ENCODE measurements around the gene PDE4D. TPM values are rescaled to one million over a fixed set of nuclear protein-coding genes. Genes with fewer than 3 reads are reported as not detected.

The PDE4D gene
- total RNA-seq, 1 donor from 2014 or later = 6.8 TPM

DNA sequence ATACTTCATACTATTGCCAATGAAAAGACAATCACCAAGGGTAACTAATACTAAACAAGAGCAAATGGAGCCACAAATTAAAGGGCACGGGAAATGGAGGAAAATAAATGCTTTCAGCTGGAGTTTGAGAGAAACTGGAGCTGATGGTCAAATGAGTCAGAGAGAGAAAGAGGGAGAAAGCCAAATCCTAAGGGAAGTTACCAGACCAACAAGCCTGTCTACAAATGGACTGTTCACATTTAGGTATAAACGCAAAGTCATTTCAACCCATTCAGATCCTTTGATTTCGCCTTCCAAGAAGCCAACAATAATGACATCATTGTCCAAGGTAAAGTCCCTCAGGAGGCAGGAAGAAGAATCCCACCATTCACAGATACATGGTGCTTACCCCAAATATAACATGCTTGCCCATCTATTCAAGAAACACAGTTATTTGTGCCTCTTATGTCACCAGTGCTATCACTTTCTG lies 958.9 kb downstream of the PDE4D start:
- TF ChIP-seq, protein P1, sequence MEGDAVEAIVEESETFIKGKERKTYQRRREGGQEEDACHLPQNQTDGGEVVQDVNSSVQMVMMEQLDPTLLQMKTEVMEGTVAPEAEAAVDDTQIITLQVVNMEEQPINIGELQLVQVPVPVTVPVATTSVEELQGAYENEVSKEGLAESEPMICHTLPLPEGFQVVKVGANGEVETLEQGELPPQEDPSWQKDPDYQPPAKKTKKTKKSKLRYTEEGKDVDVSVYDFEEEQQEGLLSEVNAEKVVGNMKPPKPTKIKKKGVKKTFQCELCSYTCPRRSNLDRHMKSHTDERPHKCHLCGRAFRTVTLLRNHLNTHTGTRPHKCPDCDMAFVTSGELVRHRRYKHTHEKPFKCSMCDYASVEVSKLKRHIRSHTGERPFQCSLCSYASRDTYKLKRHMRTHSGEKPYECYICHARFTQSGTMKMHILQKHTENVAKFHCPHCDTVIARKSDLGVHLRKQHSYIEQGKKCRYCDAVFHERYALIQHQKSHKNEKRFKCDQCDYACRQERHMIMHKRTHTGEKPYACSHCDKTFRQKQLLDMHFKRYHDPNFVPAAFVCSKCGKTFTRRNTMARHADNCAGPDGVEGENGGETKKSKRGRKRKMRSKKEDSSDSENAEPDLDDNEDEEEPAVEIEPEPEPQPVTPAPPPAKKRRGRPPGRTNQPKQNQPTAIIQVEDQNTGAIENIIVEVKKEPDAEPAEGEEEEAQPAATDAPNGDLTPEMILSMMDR (IDR thresholded peaks at IDR 0.05; ENCODE audit: insufficient read depth, low read length, severe bottlenecking) = no peak
- H3K27me3 ChIP-seq (ENCODE audit: control insufficient read depth, insufficient read depth, low read length) = peaks cover 2% of the 10 kb centered on the region
- H3K36me3 ChIP-seq (ENCODE audit: control insufficient read depth, insufficient read depth, low read length) = no peaks in the 10 kb centered on the region
- DNase-seq (ENCODE audit: low read depth) = no peak
- no peak for FAIRE-seq
- no peak overlapping the region for H3K4me3 ChIP-seq (ENCODE audit: low read depth, low read length)

DNA sequence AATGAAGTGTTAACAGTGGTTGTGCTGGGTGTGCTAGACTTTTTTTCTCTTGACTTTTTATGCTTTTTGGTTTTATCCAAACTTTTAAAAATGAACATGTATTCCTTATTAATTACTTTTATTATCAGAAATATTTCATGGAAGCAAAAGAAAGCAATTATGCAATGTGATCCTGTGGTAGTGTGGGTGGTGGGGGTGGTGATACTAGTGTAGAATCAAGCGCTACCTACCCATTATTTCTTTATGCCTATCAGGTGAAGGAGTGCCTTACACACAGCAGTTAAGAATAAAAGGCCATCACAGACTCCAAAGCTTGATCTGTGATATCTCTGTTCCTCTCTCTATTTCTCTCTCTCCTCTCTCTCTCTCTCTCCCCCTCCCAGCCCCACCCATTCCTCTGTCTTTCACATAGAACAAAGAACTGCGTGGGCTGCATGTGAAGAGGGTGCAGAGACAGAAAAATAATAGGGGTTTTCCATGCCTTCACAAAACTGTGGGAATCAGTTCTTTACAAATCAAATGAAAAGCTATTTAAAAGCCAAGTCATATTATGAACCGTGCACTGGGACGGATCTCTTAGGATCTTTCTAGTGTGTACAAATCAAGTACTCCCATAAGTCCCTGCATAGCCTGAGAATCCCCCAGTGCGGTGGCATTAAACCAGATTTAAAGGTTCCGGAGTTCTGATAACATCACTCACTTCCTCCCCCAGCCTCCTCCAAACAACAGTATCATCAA lies 959.5 kb downstream of the PDE4D start:
- FAIRE-seq = no peak
- TF ChIP-seq, protein P1 (IDR thresholded peaks at IDR 0.05; ENCODE audit: insufficient read depth, low read length, severe bottlenecking) = no peak
- Histone ChIP-seq H3K36me3 (ENCODE audit: control insufficient read depth, insufficient read depth, low read length) (no peaks in the 10 kb centered on the region), H3K4me3 (ENCODE audit: low read depth, low read length) (no peak overlapping the region), H3K27me3 (ENCODE audit: control insufficient read depth, insufficient read depth, low read length) (peaks cover 2% of the 10 kb centered on the region)
- no peak for DNase-seq (ENCODE audit: low read depth)

DNA sequence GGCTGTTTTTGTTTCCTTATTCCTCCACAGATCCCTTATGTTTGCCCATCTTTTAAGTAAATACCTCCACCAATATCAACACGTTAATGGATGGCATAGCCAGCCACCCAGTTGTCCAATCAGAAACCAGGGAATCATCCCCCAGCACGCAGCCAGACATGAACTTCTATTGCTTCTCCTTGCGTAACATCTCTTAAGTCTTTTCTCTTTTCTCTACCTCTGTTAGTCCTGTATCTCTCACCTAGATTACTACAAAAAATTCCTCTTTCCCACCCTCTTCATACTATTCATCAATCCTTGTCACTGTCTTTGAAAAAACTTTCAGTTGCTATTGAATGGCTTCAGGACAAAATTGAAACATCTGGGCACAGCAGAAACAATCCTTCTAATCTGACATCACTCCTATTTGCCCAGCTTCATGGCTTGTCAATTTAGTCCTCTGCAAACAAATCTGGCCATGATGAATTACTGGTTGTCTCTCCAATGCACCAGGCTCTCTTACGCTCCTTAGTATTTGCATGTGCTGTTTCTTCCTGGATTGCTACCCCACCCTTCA lies 961.4 kb downstream of the PDE4D start:
- TF ChIP-seq, protein P1 (IDR thresholded peaks at IDR 0.05; ENCODE audit: insufficient read depth, low read length, severe bottlenecking) = no peak
- Histone ChIP-seq H3K36me3 (ENCODE audit: control insufficient read depth, insufficient read depth, low read length) (no peaks in the 10 kb centered on the region), H3K27me3 (ENCODE audit: control insufficient read depth, insufficient read depth, low read length) (peaks cover 4% of the 10 kb centered on the region), H3K4me3 (ENCODE audit: low read depth, low read length) (no peak overlapping the region)
- FAIRE-seq (no peak), DNase-seq (ENCODE audit: low read depth) (no peak)

DNA sequence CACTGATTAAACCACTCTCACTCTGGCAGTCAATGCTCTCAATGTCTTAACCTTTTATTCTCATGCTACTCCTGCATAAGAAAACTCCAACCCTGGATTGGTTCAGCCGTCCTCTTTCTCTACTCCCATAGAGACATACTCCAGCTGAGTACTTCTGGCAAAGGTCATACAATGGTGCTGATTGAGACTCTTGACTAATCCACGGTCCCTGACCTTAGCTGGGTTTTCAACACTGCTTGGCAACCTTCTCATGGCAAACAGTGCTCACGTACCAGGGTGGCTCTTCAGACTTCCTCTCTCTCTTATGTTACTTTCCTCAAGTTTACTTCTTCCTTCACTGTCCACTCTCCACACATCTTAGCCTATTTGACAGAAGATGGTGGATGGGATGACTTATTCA lies 963.0 kb downstream of the PDE4D start:
- FAIRE-seq (no peak), DNase-seq (ENCODE audit: low read depth) (no peak)
- no peaks in the 10 kb centered on the region for H3K36me3 ChIP-seq (ENCODE audit: control insufficient read depth, insufficient read depth, low read length)
- no peak overlapping the region for H3K4me3 ChIP-seq (ENCODE audit: low read depth, low read length)
- TF ChIP-seq, protein P1 (IDR thresholded peaks at IDR 0.05; ENCODE audit: insufficient read depth, low read length, severe bottlenecking) = no peak
- peaks cover 4% of the 10 kb centered on the region for H3K27me3 ChIP-seq (ENCODE audit: control insufficient read depth, insufficient read depth, low read length)

DNA sequence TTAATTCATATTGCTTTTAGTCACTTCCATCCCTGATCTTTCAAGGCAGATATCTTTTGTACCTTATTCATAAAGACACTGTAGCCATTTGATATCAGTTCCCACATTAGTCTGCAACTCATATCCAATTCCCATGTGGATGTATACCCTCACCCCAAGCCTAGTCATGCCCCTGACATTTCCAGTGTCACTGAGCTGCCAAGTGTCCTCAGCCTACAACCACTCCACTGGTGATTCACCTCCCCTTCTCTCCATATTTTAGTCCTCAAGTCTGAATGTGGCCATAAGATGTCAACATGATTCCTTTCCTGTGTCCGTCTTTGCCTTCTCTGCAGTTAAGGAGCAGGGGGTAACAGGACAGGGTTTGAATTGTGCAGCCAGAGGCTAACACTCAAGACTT lies 963.8 kb downstream of the PDE4D start:
- Histone ChIP-seq H3K4me3 (ENCODE audit: low read depth, low read length) (no peak overlapping the region), H3K27me3 (ENCODE audit: control insufficient read depth, insufficient read depth, low read length) (peaks cover 4% of the 10 kb centered on the region), H3K36me3 (ENCODE audit: control insufficient read depth, insufficient read depth, low read length) (no peaks in the 10 kb centered on the region)
- FAIRE-seq (no peak), DNase-seq (ENCODE audit: low read depth) (no peak)
- TF ChIP-seq, protein P1 (IDR thresholded peaks at IDR 0.05; ENCODE audit: insufficient read depth, low read length, severe bottlenecking) = no peak

Data from bronchial epithelial cell (primary cell).